Left lung (tissue), 10 donors: ENCODE results near the gene MC1R. TPM values are rescaled to one million over a fixed set of nuclear protein-coding genes. Genes with fewer than 3 reads are reported as not detected.
A peak's percentile ranks its signal among the peaks of the same experiment; 100 is the strongest.

Experiments used
- ATAC-seq: fragments of 200-7000 bp; cut with Tn5 transposase; one replicate; pipeline ENCODE4 v1.9.1; 2020; ENCODE audit warnings: moderate library complexity
- DNase-seq, 4 donors: peaks; one replicate each; pipeline ENCODE4 v3.0.0-alpha.2; 2013 to 2020
- H3K27ac ChIP-seq, 2 donors: fragments of 200-600 bp; sonication (generic) in 1 of 2; one replicate each; pipeline versions ENCODE4 v1.5.0 to v1.8.0; 2020 to 2021
- H3K27me3 ChIP-seq, 2 donors: fragments of 200-600 bp; sonication (generic) in 1 of 2; one replicate each; pipeline versions ENCODE4 v1.5.0 to v1.8.0; 2020 to 2021
- H3K36me3 ChIP-seq, 2 donors: fragments of 200-600 bp; sonication (generic) in 1 of 2; one replicate each; pipeline versions ENCODE4 v1.5.0 to v1.8.0; 2020 to 2021
- H3K4me1 ChIP-seq, 2 donors: fragments of 200-600 bp; one replicate each; pipeline ENCODE4 v1.8.0; 2021
- H3K4me3 ChIP-seq, 2 donors: fragments of 200-600 bp; sonication (generic) in 1 of 2; one replicate each; pipeline versions ENCODE4 v1.5.0 to v1.8.0; 2020 to 2021; ENCODE audit warnings: mild to moderate bottlenecking in 1 of 2
- H3K9me3 ChIP-seq, 2 donors: fragments of 200-600 bp; sonication (generic) in 1 of 2; one replicate each; pipeline versions ENCODE4 v1.5.0 to v1.8.0; 2020 to 2021
- intact Hi-C, 2 donors: fragments of 100-400 bp; cut with DNase I; formaldehyde crosslinking; loops; one replicate each; pipeline versions ENCODE4 v1.11.2 to v1.14.2; 2022
- polyA plus RNA-seq, 6 donors: library from polyadenylated mRNA; unstranded; fragments of 120-200 nt; gene quantifications; one replicate each; pipeline ENCODE4 v1.2.1, GENCODE V29; 2013; ENCODE audit not compliant: insufficient read length in 6 of 6
- total RNA-seq, 2 donors: library from RNA; stranded (reverse); fragmentation: NEBNext Ultra II Directional; extraction: Animal tissue kit (Norgen Biotek cat#: 25700); gene quantifications; one replicate each; pipeline ENCODE4 v1.2.1, GENCODE V29; 2021
- TF ChIP-seq, protein P1 (sequence below), 2 donors: fragments of 200-600 bp; sonication (generic) in 1 of 2; IDR thresholded peaks; one replicate each; pipeline versions ENCODE4 v1.5.0 to v1.8.0; 2021; ENCODE audit warnings: antibody characterized with exemption in 2 of 2
- donor health status: DM: no; HTN: yes; CAD: no.
- donor health status: DM: no; HTN: no; CAD: no.

MC1R gene
- total and polyA plus RNA-seq, 8 donors, result 2.9 to 5.0 (median 3.4) TPM

DNA sequence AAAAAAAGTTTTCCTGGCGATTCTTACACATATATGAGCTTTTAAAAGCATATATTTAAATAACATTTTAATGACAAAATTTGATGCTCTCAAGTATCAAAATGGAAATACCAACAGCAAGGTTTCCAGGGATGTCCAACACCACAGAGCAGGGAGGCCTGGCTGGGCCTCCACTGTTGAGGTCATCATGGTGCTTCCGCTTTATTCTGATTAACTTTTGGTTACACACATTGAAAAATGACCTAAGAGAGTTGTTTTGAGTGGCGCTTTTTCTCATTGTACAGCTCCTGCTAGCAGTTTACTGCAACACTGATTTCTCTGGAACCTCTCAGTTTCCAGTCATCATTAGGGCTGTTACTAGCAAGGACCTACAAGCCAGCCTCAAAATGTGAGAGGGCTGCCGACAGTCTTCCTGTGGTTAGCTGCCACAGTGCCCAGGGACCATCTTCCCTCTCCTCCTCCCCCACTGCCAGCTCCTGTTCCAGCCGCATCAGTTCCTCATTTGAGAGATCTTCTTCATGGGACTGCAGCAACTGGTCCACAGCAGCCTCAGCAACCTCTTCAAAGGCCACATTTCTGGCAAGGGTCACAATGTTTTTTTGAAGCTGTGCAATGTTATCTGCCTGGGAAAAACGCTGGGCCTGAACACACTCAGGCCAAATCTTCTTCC lies 51.2 kb downstream of the MC1R start:
- DNase-seq (peak in 2 of 4 donors; percentile 54 to 58), ATAC-seq (no peak)
- Histone ChIP-seq H3K9me3 (no peaks in the 10 kb centered on the region), H3K27me3 (no peaks in the 10 kb centered on the region), H3K27ac (peak overlapping the region in 1 of 2 donors; percentile 48), H3K36me3 (peaks cover 0 to 31% of the 10 kb centered on the region in 2 donors), H3K4me1 (peaks cover 13 to 63% of the 10 kb centered on the region in 2 donors), H3K4me3 (no peak overlapping the region)
- intact Hi-C loops, result no loop called here
- TF ChIP-seq, protein P1, sequence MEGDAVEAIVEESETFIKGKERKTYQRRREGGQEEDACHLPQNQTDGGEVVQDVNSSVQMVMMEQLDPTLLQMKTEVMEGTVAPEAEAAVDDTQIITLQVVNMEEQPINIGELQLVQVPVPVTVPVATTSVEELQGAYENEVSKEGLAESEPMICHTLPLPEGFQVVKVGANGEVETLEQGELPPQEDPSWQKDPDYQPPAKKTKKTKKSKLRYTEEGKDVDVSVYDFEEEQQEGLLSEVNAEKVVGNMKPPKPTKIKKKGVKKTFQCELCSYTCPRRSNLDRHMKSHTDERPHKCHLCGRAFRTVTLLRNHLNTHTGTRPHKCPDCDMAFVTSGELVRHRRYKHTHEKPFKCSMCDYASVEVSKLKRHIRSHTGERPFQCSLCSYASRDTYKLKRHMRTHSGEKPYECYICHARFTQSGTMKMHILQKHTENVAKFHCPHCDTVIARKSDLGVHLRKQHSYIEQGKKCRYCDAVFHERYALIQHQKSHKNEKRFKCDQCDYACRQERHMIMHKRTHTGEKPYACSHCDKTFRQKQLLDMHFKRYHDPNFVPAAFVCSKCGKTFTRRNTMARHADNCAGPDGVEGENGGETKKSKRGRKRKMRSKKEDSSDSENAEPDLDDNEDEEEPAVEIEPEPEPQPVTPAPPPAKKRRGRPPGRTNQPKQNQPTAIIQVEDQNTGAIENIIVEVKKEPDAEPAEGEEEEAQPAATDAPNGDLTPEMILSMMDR (IDR thresholded peaks at IDR 0.05), result no peak

Other genes starting within 250 kb of the MC1R start
- 10 to 100 TPM; 74.8 to 93.1 TPM for gene CDK10, start 232.2 kb upstream of the MC1R start, total RNA-seq
- 100 to 1,000 TPM in 5 of 6 donors, 10 to 100 TPM in 1; 78.3 to 160 (median 110) TPM for gene CDK10, start 232.2 kb upstream of the MC1R start, polyA plus RNA-seq
- gene SPATA2L, start 217.2 kb upstream of the MC1R start, total RNA-seq, result 10 to 100 TPM; 12.3 to 13.8 TPM
- 1 to 10 TPM; 2.4 to 6.1 (median 4.3) TPM for gene SPATA2L, start 217.2 kb upstream of the MC1R start, polyA plus RNA-seq
- gene VPS9D1, start 198.0 kb upstream of the MC1R start, total RNA-seq, result 10 to 100 TPM; 14.3 to 19.0 TPM
- 10 to 100 TPM in 4 of 6 donors, 1 to 10 TPM in 2; 9.0 to 15.1 (median 11.6) TPM for gene VPS9D1, start 198.0 kb upstream of the MC1R start, polyA plus RNA-seq
- gene ZNF276, start 197.3 kb upstream of the MC1R start, total RNA-seq, result 10 to 100 TPM; 22.1 to 28.1 TPM
- 10 to 100 TPM; 24.8 to 45.2 (median 35.9) TPM for gene ZNF276, start 197.3 kb upstream of the MC1R start, polyA plus RNA-seq
- gene FANCA, start 102.2 kb upstream of the MC1R start, total RNA-seq, result 10 to 100 TPM; 17.1 to 25.9 TPM
- 10 to 100 TPM; 25.8 to 42.3 (median 36.1) TPM for gene FANCA, start 102.2 kb upstream of the MC1R start, polyA plus RNA-seq
- 10 to 100 TPM in 1 of 2 donors, 1 to 10 TPM in 1; 9.1 to 12.3 TPM for gene SPIRE2, start 90.4 kb upstream of the MC1R start, total RNA-seq
- 10 to 100 TPM; 10.8 to 23.9 (median 13.3) TPM for gene SPIRE2, start 90.4 kb upstream of the MC1R start, polyA plus RNA-seq
- 100 to 1,000 TPM; 148 to 165 TPM for gene TCF25, start 45.3 kb upstream of the MC1R start, total RNA-seq
- gene TCF25, start 45.3 kb upstream of the MC1R start, polyA plus RNA-seq, result 100 to 1,000 TPM; 147 to 189 (median 160) TPM
- 10 to 100 TPM; 17.4 to 54.2 TPM for gene TUBB3, start 4.5 kb downstream of the MC1R start, total RNA-seq
- gene TUBB3, start 4.5 kb downstream of the MC1R start, polyA plus RNA-seq, result 1 to 10 TPM; 2.7 to 9.6 (median 7.1) TPM
- 10 to 100 TPM; 57.1 to 70.4 TPM for gene DEF8, start 29.9 kb downstream of the MC1R start, total RNA-seq
- 10 to 100 TPM; 30.9 to 45.8 (median 36.9) TPM for gene DEF8, start 29.9 kb downstream of the MC1R start, polyA plus RNA-seq
- gene DBNDD1, start 100.6 kb downstream of the MC1R start, total RNA-seq, result 10 to 100 TPM in 1 of 2 donors, 1 to 10 TPM in 1; 8.1 to 20.6 TPM
- 1 to 10 TPM; 6.4 to 9.4 (median 7.5) TPM for gene DBNDD1, start 100.6 kb downstream of the MC1R start, polyA plus RNA-seq
- gene PRDM7, start 158.5 kb downstream of the MC1R start, total RNA-seq, result not detected
- 1 to 10 TPM in 1 of 6 donors, under 1 TPM in 5; 0.45 to 1.1 (median 0.83) TPM for gene PRDM7, start 158.5 kb downstream of the MC1R start, polyA plus RNA-seq